Neural cell (in vitro differentiated cells): Measurements from ENCODE around the gene TMEM131L. TPM values are rescaled to one million over a fixed set of nuclear protein-coding genes. Genes with fewer than 3 reads are reported as not detected.

Experiments
- H2AFZ ChIP-seq: fragments of 200-600, 300-800 bp; sonication (generic), shearing (Covaris generic); 2 replicates; pipeline ENCODE4 v1.6.0; 2014; ENCODE audit warnings: low read depth, mild to moderate bottlenecking, antibody characterized with exemption, low read length, moderate library complexity
- H3F3A ChIP-seq: fragments of 200-600 bp; shearing (Covaris generic); 2 replicates; pipeline ENCODE4 v1.6.1; 2016; ENCODE audit warnings: mild to moderate bottlenecking, moderate library complexity, mixed read lengths, antibody characterized with exemption, low read length; ENCODE audit not compliant: insufficient read depth, poor library complexity, severe bottlenecking
- H3K27ac ChIP-seq: fragments of 200-600, 300-800 bp; sonication (generic), shearing (Covaris generic); 2 replicates; pipeline ENCODE4 v1.5.1; 2014; ENCODE audit warnings: mild to moderate bottlenecking, low read length, moderate library complexity
- H3K27me3 ChIP-seq: fragments of 300-800, 200-600 bp; sonication (generic), shearing (Covaris generic); 2 replicates; pipeline ENCODE4 v1.6.0; 2014; ENCODE audit warnings: mild to moderate bottlenecking, low read depth, low read length, moderate library complexity; ENCODE audit not compliant: insufficient read depth
- H3K36me3 ChIP-seq: fragments of 300-800, 200-600 bp; sonication (generic), shearing (Covaris generic); 2 replicates; pipeline ENCODE4 v1.5.1; 2014; ENCODE audit warnings: mild to moderate bottlenecking, antibody characterized with exemption, low read length, moderate library complexity; ENCODE audit not compliant: insufficient read depth
- H3K4me2 ChIP-seq: fragments of 300-800, 200-600 bp; sonication (generic), shearing (Covaris generic); 2 replicates; pipeline ENCODE4 v1.6.0; 2014; ENCODE audit warnings: mild to moderate bottlenecking, low read length
- H3K4me3 ChIP-seq: fragments of 300-800, 200-600 bp; sonication (generic), shearing (Covaris generic); 2 replicates; pipeline ENCODE4 v1.5.1; 2014; ENCODE audit warnings: mild to moderate bottlenecking, low read length, moderate library complexity
- H3K79me2 ChIP-seq: fragments of 200-600 bp; shearing (Covaris generic); replicated peaks from 2 replicates; pipeline ENCODE4 v1.6.0; 2014; ENCODE audit warnings: mild to moderate bottlenecking, low read length, moderate library complexity; ENCODE audit not compliant: insufficient read depth
- H3K9ac ChIP-seq: fragments of 300-800, 200-600 bp; sonication (generic), shearing (Covaris generic); 2 replicates; pipeline ENCODE4 v1.6.1; 2016; ENCODE audit warnings: mild to moderate bottlenecking, low read length, mixed read lengths
- H3K9me2 ChIP-seq: fragments of 200-600 bp; shearing (Covaris generic); 2 replicates; pipeline ENCODE4 v1.6.1; 2016; ENCODE audit warnings: mild to moderate bottlenecking, low read length, mixed read lengths; ENCODE audit not compliant: insufficient read depth
- H3K9me3 ChIP-seq: fragments of 200-600, 300-800 bp; sonication (generic), shearing (Covaris generic); 2 replicates; pipeline ENCODE4 v1.6.1; 2016; ENCODE audit warnings: mild to moderate bottlenecking, mixed run types, low read length, moderate library complexity, mixed read lengths
- H4K20me1 ChIP-seq: fragments of 200-600 bp; shearing (Covaris generic); 2 replicates; pipeline ENCODE4 v1.6.1; 2016; ENCODE audit warnings: mild to moderate bottlenecking, mixed run types; ENCODE audit not compliant: insufficient read depth
- EP300 ChIP-seq: fragments of 450-650 bp; conservative IDR thresholded peaks from 2 replicates; pipeline ENCODE4 v1.6.1; 2014; ENCODE audit warnings: antibody characterized with exemption, mild to moderate bottlenecking, moderate library complexity; ENCODE audit not compliant: poor library complexity, severe bottlenecking
- EZH2 ChIP-seq: fragments of 200-600, 300-800 bp; shearing (Covaris generic), sonication (generic); IDR thresholded peaks from 2 replicates; pipeline ENCODE4 v1.6.1; 2014; ENCODE audit warnings: antibody characterized with exemption, low read length, borderline replicate concordance, mild to moderate bottlenecking; ENCODE audit not compliant: insufficient read depth, poor library complexity, severe bottlenecking
- MXI1 ChIP-seq: fragments of 450-650 bp; conservative IDR thresholded peaks from 2 replicates; pipeline ENCODE4 v1.6.1; 2014; ENCODE audit warnings: antibody characterized with exemption, mild to moderate bottlenecking; ENCODE audit not compliant: poor library complexity, severe bottlenecking
- POLR2AphosphoS5 ChIP-seq: IDR thresholded peaks from 2 replicates; pipeline ENCODE4 v1.6.1; 2012
- RAD21 ChIP-seq: fragments of 450-650 bp; conservative IDR thresholded peaks from 2 replicates; pipeline ENCODE4 v1.6.1; 2014; ENCODE audit warnings: antibody characterized with exemption, mild to moderate bottlenecking, moderate library complexity
- REST ChIP-seq: IDR thresholded peaks from 2 replicates; pipeline ENCODE4 v1.6.1; 2012; ENCODE audit warnings: borderline replicate concordance
- SMC3 ChIP-seq: fragments of 450-650 bp; conservative IDR thresholded peaks from 2 replicates; pipeline ENCODE4 v1.6.1; 2014; ENCODE audit warnings: antibody characterized with exemption, mild to moderate bottlenecking, moderate library complexity; ENCODE audit not compliant: poor library complexity
- TAF1 ChIP-seq: IDR thresholded peaks from 2 replicates; pipeline ENCODE4 v1.6.1; 2012; ENCODE audit warnings: low read depth
- polyA plus RNA-seq: library from polyadenylated mRNA; depleted of rRNA; stranded (reverse); fragments of >200 nt; gene quantifications from 2 replicates; pipeline ENCODE4 v1.2.3, GENCODE V29; 2014
- TF ChIP-seq, protein P1 (sequence below): fragments of 450-650 bp; IDR thresholded peaks from 2 replicates; pipeline ENCODE4 v1.5.1; 2014; ENCODE audit warnings: antibody characterized with exemption, mild to moderate bottlenecking, moderate library complexity; ENCODE audit not compliant: poor library complexity, severe bottlenecking

TMEM131L gene
- polyA plus RNA-seq, 1 donor from 2014 or later: 11.1 TPM

GRCh38 chr4:153620352-153620751, 154.2 kb downstream of the TMEM131L start:
- no peak overlapping the region for H2AFZ ChIP-seq
- H4K20me1 ChIP-seq: no peaks in the 10 kb centered on the region
- no peaks in the 10 kb centered on the region for H3K27me3 ChIP-seq
- no peaks in the 10 kb centered on the region for H3K79me2 ChIP-seq
- H3K4me2 ChIP-seq: no peak overlapping the region
- H3K9me2 ChIP-seq: no peaks in the 10 kb centered on the region
- peaks cover 16% of the 10 kb centered on the region for H3K36me3 ChIP-seq
- H3K9ac ChIP-seq: no peak overlapping the region
- no peak overlapping the region for H3K27ac ChIP-seq
- no peaks in the 10 kb centered on the region for H3K9me3 ChIP-seq
- no peaks in the 10 kb centered on the region for H3F3A ChIP-seq
- TF ChIP-seq EZH2: no peak
- H3K4me3 ChIP-seq: no peak overlapping the region

GRCh38 chr4:153622093-153622492, 155.9 kb downstream of the TMEM131L start:
- H3F3A ChIP-seq: no peaks in the 10 kb centered on the region
- H3K9me3 ChIP-seq: no peaks in the 10 kb centered on the region
- H3K4me3 ChIP-seq: no peak overlapping the region
- H3K27ac ChIP-seq: no peak overlapping the region
- H3K79me2 ChIP-seq: no peaks in the 10 kb centered on the region
- no peak overlapping the region for H3K9ac ChIP-seq
- H3K27me3 ChIP-seq: no peaks in the 10 kb centered on the region
- peaks cover 21% of the 10 kb centered on the region for H3K36me3 ChIP-seq
- no peaks in the 10 kb centered on the region for H3K9me2 ChIP-seq
- H2AFZ ChIP-seq: no peak overlapping the region
- no peaks in the 10 kb centered on the region for H4K20me1 ChIP-seq
- no peak overlapping the region for H3K4me2 ChIP-seq
- no peak for TF ChIP-seq POLR2AphosphoS5
- TF ChIP-seq, protein P1, sequence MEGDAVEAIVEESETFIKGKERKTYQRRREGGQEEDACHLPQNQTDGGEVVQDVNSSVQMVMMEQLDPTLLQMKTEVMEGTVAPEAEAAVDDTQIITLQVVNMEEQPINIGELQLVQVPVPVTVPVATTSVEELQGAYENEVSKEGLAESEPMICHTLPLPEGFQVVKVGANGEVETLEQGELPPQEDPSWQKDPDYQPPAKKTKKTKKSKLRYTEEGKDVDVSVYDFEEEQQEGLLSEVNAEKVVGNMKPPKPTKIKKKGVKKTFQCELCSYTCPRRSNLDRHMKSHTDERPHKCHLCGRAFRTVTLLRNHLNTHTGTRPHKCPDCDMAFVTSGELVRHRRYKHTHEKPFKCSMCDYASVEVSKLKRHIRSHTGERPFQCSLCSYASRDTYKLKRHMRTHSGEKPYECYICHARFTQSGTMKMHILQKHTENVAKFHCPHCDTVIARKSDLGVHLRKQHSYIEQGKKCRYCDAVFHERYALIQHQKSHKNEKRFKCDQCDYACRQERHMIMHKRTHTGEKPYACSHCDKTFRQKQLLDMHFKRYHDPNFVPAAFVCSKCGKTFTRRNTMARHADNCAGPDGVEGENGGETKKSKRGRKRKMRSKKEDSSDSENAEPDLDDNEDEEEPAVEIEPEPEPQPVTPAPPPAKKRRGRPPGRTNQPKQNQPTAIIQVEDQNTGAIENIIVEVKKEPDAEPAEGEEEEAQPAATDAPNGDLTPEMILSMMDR: no peak

- Histone ChIP-seq H3F3A (no peaks in the 10 kb centered on the region), H3K4me2 (no peak overlapping the region), H3K27me3 (no peaks in the 10 kb centered on the region), H3K79me2 (no peaks in the 10 kb centered on the region), H3K4me3 (no peak overlapping the region), H3K9ac (no peak overlapping the region), H4K20me1 (no peaks in the 10 kb centered on the region), H3K9me2 (no peaks in the 10 kb centered on the region), H3K9me3 (no peaks in the 10 kb centered on the region), H2AFZ (no peak overlapping the region), H3K27ac (no peak overlapping the region), H3K36me3 (peaks cover 26% of the 10 kb centered on the region)
- TF ChIP-seq RAD21 (no peak), SMC3 (no peak), EZH2 (no peak), MXI1 (no peak), TAF1 (no peak), REST (no peak), EP300 (no peak), POLR2AphosphoS5 (no peak)
- TF ChIP-seq, protein P1: no peak
Measured at GRCh38 chr4:153622778-153623240, 156.6 kb downstream of the TMEM131L start.
